Skin of body (tissue), 2 donors: ENCODE measurements around the gene C1QBP. TPM values are rescaled to one million over a fixed set of nuclear protein-coding genes. Genes with fewer than 3 reads are reported as not detected.
"Not testable (repeated sequence)": the region's sequence is repeated elsewhere in the genome, so short reads cannot be mapped to it uniquely, and the experiment has no call there.

Experiments used
- DNase-seq: peaks from one replicate; lab custom pipeline; 2025; lab: John Stamatoyannopoulos, UW
- total RNA-seq: library from RNA; depleted of rRNA; stranded (reverse); fragments of >200 nt; gene quantifications from one replicate; pipeline ENCODE4 v1.2.3, GENCODE V29; 2014

Gene C1QBP
- total RNA-seq: 82.8 TPM

- DNase-seq: peak; percentile 89
These were observed at the start of gene C1QBP for GRCh38 chr17:5438716-5439445. TSS of gene C1QBP (minus strand) at chr17:5439155. CDS start at chr17:5439073, 82 bp downstream.

GRCh38 chr17:5488752-5489151, 49.8 kb upstream of the C1QBP start:
- no peak for DNase-seq

GRCh38 chr17:5486206-5487124, 47.5 kb upstream of the C1QBP start, which contains the start of gene MIS12:
TSS of gene MIS12 (plus strand) at chr17:5486566. CDS start at chr17:5488863, 2,297 bp downstream.
- DNase-seq: peak; percentile 99

- no peak for DNase-seq
These were observed 46.6 kb upstream of the C1QBP start, which contains the start of gene DERL2 for GRCh38 chr17:5485270-5486205. TSS of gene DERL2 (minus strand) at chr17:5486178. CDS start at chr17:5486161, 17 bp downstream.

- no peak for DNase-seq
These were observed 42.5 kb upstream of the C1QBP start for GRCh38 chr17:5481451-5481850.

- no peak for DNase-seq
These were observed 42.0 kb upstream of the C1QBP start for GRCh38 chr17:5480962-5481361.

- no peak for DNase-seq
These were observed 40.0 kb upstream of the C1QBP start for GRCh38 chr17:5478992-5479391.

GRCh38 chr17:5473906-5474305, 35.0 kb upstream of the C1QBP start:
- DNase-seq: no peak

GRCh38 chr17:5472511-5472910, 33.6 kb upstream of the C1QBP start:
- DNase-seq: no peak

- no peak for DNase-seq
These were observed 29.1 kb upstream of the C1QBP start for GRCh38 chr17:5468075-5468473.

GRCh38 chr17:5467416-5467815, 28.5 kb upstream of the C1QBP start:
- DNase-seq: no peak

- no peak for DNase-seq
These were observed 27.3 kb upstream of the C1QBP start for GRCh38 chr17:5466295-5466694.

- DNase-seq: no peak
These were observed 26.0 kb upstream of the C1QBP start for GRCh38 chr17:5464717-5465507.

- no peak for DNase-seq
These were observed 7.8 kb upstream of the C1QBP start for GRCh38 chr17:5446786-5447185.

GRCh38 chr17:5444209-5444608, 5.3 kb upstream of the C1QBP start:
- DNase-seq: no peak

GRCh38 chr17:5443728-5444127, 4.8 kb upstream of the C1QBP start:
- DNase-seq: no peak

GRCh38 chr17:5439446-5439764, 450 bp upstream of the C1QBP start:
- DNase-seq: no peak

- DNase-seq: no peak
These were observed 1.1 kb downstream of the C1QBP start for GRCh38 chr17:5437721-5438317.

GRCh38 chr17:5435781-5436315, 3.1 kb downstream of the C1QBP start:
- DNase-seq: not testable (repeated sequence)

GRCh38 chr17:5434984-5435383, 4.0 kb downstream of the C1QBP start:
- no peak for DNase-seq
